Neuronal stem cell (in vitro differentiated cells): Measurements from ENCODE around the gene GPR33.

Experiments used
- DNase-seq: peaks from one replicate; pipeline ENCODE4 v3.0.0-alpha.2; 2013; ENCODE audit warnings: low spot score
- H2AFZ ChIP-seq: one replicate; pipeline ENCODE4 v1.6.1; 2013; ENCODE audit warnings: mild to moderate bottlenecking, low read length, inconsistent platforms
- H2AK5ac ChIP-seq: 2 replicates; pipeline ENCODE4 v1.6.1; 2013; ENCODE audit warnings: low read depth, mild to moderate bottlenecking, inconsistent platforms, low read length, moderate library complexity, mixed read lengths
- H2BK120ac ChIP-seq: 2 replicates; pipeline ENCODE4 v1.6.1; 2013; ENCODE audit warnings: low read depth, mild to moderate bottlenecking, inconsistent platforms, low read length, moderate library complexity, mixed read lengths
- H2BK12ac ChIP-seq: one replicate; pipeline ENCODE4 v1.6.1; 2013; ENCODE audit warnings: low read length, inconsistent platforms
- H2BK15ac ChIP-seq: 2 replicates; pipeline ENCODE4 v1.6.1; 2013; ENCODE audit warnings: mild to moderate bottlenecking, low read length, inconsistent platforms, mixed read lengths
- H2BK5ac ChIP-seq: one replicate; pipeline ENCODE4 v1.6.1; 2013; ENCODE audit warnings: inconsistent platforms, mild to moderate bottlenecking, low read length, moderate library complexity
- H3K14ac ChIP-seq: one replicate; pipeline ENCODE4 v1.6.1; 2013; ENCODE audit warnings: low read length, inconsistent platforms
- H3K18ac ChIP-seq: 2 replicates; pipeline ENCODE4 v1.6.1; 2013; ENCODE audit warnings: low read length, inconsistent platforms
- H3K23ac ChIP-seq: 2 replicates; pipeline ENCODE4 v1.6.1; 2013; ENCODE audit warnings: low read depth, mild to moderate bottlenecking, mixed read lengths, low read length, inconsistent platforms; ENCODE audit not compliant: poor library complexity
- H3K27ac ChIP-seq: replicated peaks from 3 replicates; pipeline ENCODE4 v1.5.1; 2013; ENCODE audit warnings: low read length, inconsistent platforms
- H3K27me3 ChIP-seq, 3 experiments: 2 replicates each; pipeline ENCODE4 v1.6.1; 2013; ENCODE audit warnings: low read length in 3 of 3, mild to moderate bottlenecking in 2 of 3, inconsistent platforms in 1 of 3, low read depth in 1 of 3, mixed read lengths in 1 of 3, moderate library complexity in 1 of 3; ENCODE audit not compliant: control insufficient read depth in 3 of 3, insufficient read depth in 3 of 3
- H3K36me3 ChIP-seq, 2 donors: replicated peaks in 1 of 2; 2 replicates each; pipeline ENCODE4 v1.6.1; 2013; ENCODE audit warnings: low read length in 2 of 2; ENCODE audit not compliant: control insufficient read depth in 2 of 2, insufficient read depth in 2 of 2
- H3K4ac ChIP-seq: 2 replicates; pipeline ENCODE4 v1.6.1; 2013; ENCODE audit warnings: inconsistent platforms, mild to moderate bottlenecking, low read length, moderate library complexity
- H3K4me1 ChIP-seq, 2 donors: 1 replicate in 1 of 2; 2 replicates in 1 of 2; pipeline ENCODE4 v1.6.1; 2013; ENCODE audit warnings: low read length in 2 of 2, low read depth in 1 of 2; ENCODE audit not compliant: control insufficient read depth in 2 of 2, insufficient read depth in 1 of 2
- H3K4me2 ChIP-seq: one replicate; pipeline ENCODE4 v1.6.1; 2013; ENCODE audit warnings: mild to moderate bottlenecking, low read length, inconsistent platforms; ENCODE audit not compliant: insufficient read depth, poor library complexity, severe bottlenecking
- H3K4me3 ChIP-seq, 2 donors: 2 replicates each; pipeline ENCODE4 v1.5.1; 2013; ENCODE audit warnings: low read length in 2 of 2, mild to moderate bottlenecking in 2 of 2, inconsistent platforms in 1 of 2, moderate library complexity in 1 of 2
- H3K79me1 ChIP-seq: one replicate; pipeline ENCODE4 v1.6.1; 2013; ENCODE audit warnings: low read depth, mild to moderate bottlenecking, inconsistent platforms, low read length, moderate library complexity
- H3K9ac ChIP-seq: one replicate; pipeline ENCODE4 v1.6.1; 2013; ENCODE audit warnings: mild to moderate bottlenecking, low read depth, low read length, inconsistent platforms; ENCODE audit not compliant: poor library complexity
- H3K9me3 ChIP-seq, 2 donors: replicated peaks in 1 of 2; 2 replicates each; pipeline versions ENCODE3 to v1.6.1; 2013; ENCODE audit warnings: low read length in 2 of 2, mild to moderate bottlenecking in 2 of 2, inconsistent platforms in 1 of 2, low read depth in 1 of 2, mixed read lengths in 1 of 2, moderate library complexity in 1 of 2; ENCODE audit not compliant: control insufficient read depth in 2 of 2, insufficient read depth in 1 of 2
- H4K8ac ChIP-seq: one replicate; pipeline ENCODE4 v1.6.1; 2013; ENCODE audit warnings: low read depth, mild to moderate bottlenecking, inconsistent platforms, low read length, moderate library complexity
- H4K91ac ChIP-seq: one replicate; pipeline ENCODE4 v1.6.1; 2013; ENCODE audit warnings: low read length, low read depth, mild to moderate bottlenecking, inconsistent platforms; ENCODE audit not compliant: poor library complexity
- WGBS, 2 donors: extraction: QIAGEN DNeasy Blood & Tissue Kit; methylation state at CpG; one replicate each; pipeline ENCODE4 v1.1.7; 2013; ENCODE audit warnings: missing lambda C conversion rate in 2 of 2, mixed read lengths in 1 of 2; ENCODE audit not compliant: insufficient read length in 2 of 2, insufficient replicate concordance in 1 of 2; ENCODE audit errors: extremely low coverage in 2 of 2; 5-methylcytosine and 5-hydroxymethylcytosine counted together

The GPR33 gene

DNA sequence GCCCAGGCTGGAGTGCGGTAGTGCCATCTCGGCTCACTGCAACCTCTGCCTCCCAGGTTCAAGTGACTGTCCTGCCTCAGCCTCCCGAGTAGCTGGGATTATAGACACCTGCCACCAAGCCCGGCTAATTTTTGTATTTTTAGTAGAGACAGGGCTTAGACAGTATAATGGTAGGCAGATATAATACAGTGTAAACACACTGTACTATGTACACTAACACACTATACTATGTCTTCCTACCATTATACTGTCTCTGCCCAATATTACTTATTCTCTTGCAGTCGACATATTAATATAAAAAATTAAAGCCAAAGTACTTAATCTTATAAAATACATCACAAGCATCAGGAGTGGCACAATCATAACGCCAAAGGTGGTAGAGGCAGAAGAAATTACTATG, 45.6 kb downstream of the GPR33 start:
- H3K4me1 ChIP-seq = peaks cover 0 to 9% of the 10 kb centered on the region in 2 donors
- no peak overlapping the region for H3K14ac ChIP-seq
- H3K27ac ChIP-seq = no peak overlapping the region
- H2BK15ac ChIP-seq = no peak overlapping the region
- no peak overlapping the region for H2AFZ ChIP-seq
- no peak overlapping the region for H3K4me3 ChIP-seq
- DNase-seq = no peak
- no peak overlapping the region for H4K91ac ChIP-seq
- H4K8ac ChIP-seq = no peak overlapping the region
- no peak overlapping the region for H3K23ac ChIP-seq
- H3K27me3 ChIP-seq = no peaks in the 10 kb centered on the region
- H3K9me3 ChIP-seq = peaks cover 0 to 7% of the 10 kb centered on the region in 2 donors
- no peak overlapping the region for H2BK5ac ChIP-seq
- no peak overlapping the region for H3K18ac ChIP-seq
- H3K79me1 ChIP-seq = no peaks in the 10 kb centered on the region
- no peak overlapping the region for H3K4me2 ChIP-seq
- no peak overlapping the region for H2AK5ac ChIP-seq
- H2BK120ac ChIP-seq = no peak overlapping the region
- no peak overlapping the region for H2BK12ac ChIP-seq
- no CpG with 5 or more reads among the region's 6 CpGs for WGBS, 2 donors
- H3K4ac ChIP-seq = no peak overlapping the region
- H3K36me3 ChIP-seq = peaks cover 0 to 11% of the 10 kb centered on the region in 2 donors
- no peak overlapping the region for H3K9ac ChIP-seq

DNA sequence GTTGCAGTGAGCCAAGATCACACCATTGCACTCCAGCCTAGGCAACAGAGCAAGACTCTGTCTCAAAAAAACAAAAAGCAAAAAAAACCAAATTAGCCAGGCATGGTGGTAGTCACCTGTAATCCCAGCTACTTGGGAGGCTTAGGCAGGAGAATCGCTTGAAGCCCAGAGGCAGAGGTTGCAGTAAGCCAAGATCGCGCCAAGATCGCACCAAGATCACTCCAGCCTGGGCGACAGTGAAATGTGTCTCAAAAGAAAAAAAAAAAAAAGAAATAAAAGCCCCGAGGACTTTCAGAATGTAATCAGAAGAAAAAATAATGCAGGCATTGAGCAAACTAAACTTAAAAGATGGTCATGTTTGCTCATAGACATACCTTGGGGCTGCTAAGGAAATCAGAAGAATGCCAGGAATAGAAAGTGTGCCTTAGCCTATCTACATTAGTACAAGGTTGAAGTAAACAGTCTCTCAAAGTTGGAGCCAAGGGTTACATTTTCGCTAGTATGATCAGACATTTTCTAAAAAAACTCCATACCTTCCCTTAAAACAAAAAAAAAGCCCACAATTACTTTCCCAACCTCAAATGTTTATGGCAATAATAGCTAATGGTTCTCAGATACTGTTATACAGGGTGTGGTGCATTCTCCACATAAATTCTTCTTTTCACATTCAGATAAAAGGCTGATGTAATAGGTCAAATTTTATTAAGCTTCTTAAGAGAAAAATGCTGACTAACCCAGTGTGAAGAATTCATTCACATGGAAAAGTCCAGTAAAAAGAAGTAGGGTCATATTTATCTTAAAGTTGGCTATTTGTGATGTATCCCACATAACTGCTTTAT, 46.3 kb downstream of the GPR33 start:
- Histone ChIP-seq H3K27me3 (no peaks in the 10 kb centered on the region), H4K91ac (no peak overlapping the region), H3K79me1 (no peaks in the 10 kb centered on the region), H3K18ac (no peak overlapping the region), H3K23ac (no peak overlapping the region), H2AK5ac (no peak overlapping the region), H2BK5ac (no peak overlapping the region), H2AFZ (no peak overlapping the region), H2BK15ac (no peak overlapping the region), H3K4ac (no peak overlapping the region), H4K8ac (no peak overlapping the region), H2BK12ac (no peak overlapping the region), H3K4me3 (no peak overlapping the region), H3K9me3 (peaks cover 0 to 7% of the 10 kb centered on the region in 2 donors), H2BK120ac (no peak overlapping the region), H3K36me3 (peaks cover 0 to 3% of the 10 kb centered on the region in 2 donors), H3K4me2 (no peak overlapping the region), H3K14ac (no peak overlapping the region), H3K27ac (no peak overlapping the region), H3K4me1 (peaks cover 0 to 9% of the 10 kb centered on the region in 2 donors), H3K9ac (no peak overlapping the region)
- no peak for DNase-seq
- no CpG with 5 or more reads among the region's 7 CpGs for WGBS, 2 donors

DNA sequence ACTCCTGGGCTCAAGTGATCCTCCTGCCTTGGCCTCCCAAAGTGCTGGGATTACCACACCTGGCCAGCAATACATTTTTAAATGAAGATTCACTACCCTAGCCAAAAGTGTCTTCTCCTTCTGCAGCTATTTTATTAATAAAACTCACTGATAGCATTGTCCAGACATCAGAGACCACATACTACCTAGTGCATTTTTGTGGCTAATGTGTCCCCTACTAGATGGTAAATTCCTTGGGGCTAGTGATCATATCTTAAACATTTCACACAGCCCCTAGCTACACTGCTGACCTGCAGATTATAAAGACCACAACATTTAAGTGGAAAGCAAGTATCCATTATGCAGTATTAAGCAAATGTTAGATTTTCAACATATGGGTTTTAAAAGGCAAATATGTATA, 47.6 kb downstream of the GPR33 start:
- Histone ChIP-seq H3K9me3 (peaks cover 0 to 7% of the 10 kb centered on the region in 2 donors), H3K4ac (no peak overlapping the region), H2BK120ac (no peak overlapping the region), H2AFZ (peak overlapping the region; percentile 69), H3K79me1 (no peaks in the 10 kb centered on the region), H3K4me1 (peaks cover 0 to 9% of the 10 kb centered on the region in 2 donors), H2BK15ac (no peak overlapping the region), H3K27ac (no peak overlapping the region), H3K4me3 (no peak overlapping the region), H3K18ac (no peak overlapping the region), H2AK5ac (no peak overlapping the region), H3K23ac (no peak overlapping the region), H3K14ac (no peak overlapping the region), H2BK12ac (no peak overlapping the region), H3K9ac (no peak overlapping the region), H2BK5ac (no peak overlapping the region), H3K36me3 (no peaks in the 10 kb centered on the region), H3K4me2 (no peak overlapping the region), H3K27me3 (no peaks in the 10 kb centered on the region), H4K91ac (no peak overlapping the region), H4K8ac (no peak overlapping the region)
- no peak for DNase-seq

DNA sequence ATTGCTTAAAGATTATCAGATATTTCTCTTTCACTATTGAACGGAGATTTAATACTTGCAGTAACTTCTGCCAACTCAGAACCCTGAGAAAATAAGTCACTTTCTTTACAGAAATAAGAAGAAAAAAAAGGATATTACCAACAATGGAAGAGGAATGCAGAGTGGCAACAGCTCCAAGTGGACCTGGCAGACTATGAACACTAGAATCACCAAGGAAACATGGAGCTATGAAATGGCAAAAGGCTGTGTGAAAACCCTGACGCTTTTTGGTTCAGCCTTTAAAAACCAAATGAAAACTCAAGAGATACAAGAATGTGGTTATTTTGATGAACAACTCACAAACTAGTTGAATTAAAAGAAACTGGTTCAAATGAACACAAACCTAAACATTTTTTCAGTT, 48.3 kb downstream of the GPR33 start:
- Histone ChIP-seq H3K23ac (no peak overlapping the region), H3K27ac (no peak overlapping the region), H3K79me1 (no peaks in the 10 kb centered on the region), H3K4me3 (no peak overlapping the region), H3K4ac (no peak overlapping the region), H2BK120ac (no peak overlapping the region), H2AFZ (peak overlapping the region; percentile 69), H3K27me3 (no peaks in the 10 kb centered on the region), H3K14ac (no peak overlapping the region), H3K4me2 (no peak overlapping the region), H3K9me3 (peaks cover 0 to 7% of the 10 kb centered on the region in 2 donors), H4K91ac (no peak overlapping the region), H3K36me3 (no peaks in the 10 kb centered on the region), H2BK12ac (no peak overlapping the region), H2BK5ac (no peak overlapping the region), H2AK5ac (no peak overlapping the region), H4K8ac (no peak overlapping the region), H2BK15ac (no peak overlapping the region), H3K9ac (no peak overlapping the region), H3K4me1 (peaks cover 0 to 9% of the 10 kb centered on the region in 2 donors), H3K18ac (no peak overlapping the region)
- no peak for DNase-seq
- whole genome bisulfite sequencing, 2 donors = no CpG with 5 or more reads among the region's 2 CpGs
